Coronary artery (tissue), 2 donors: ENCODE results near the gene SARS2.
"Not testable (repeated sequence)": the region's sequence is repeated elsewhere in the genome, so short reads cannot be mapped to it uniquely, and the experiment has no call there.

Experiments
- DNase-seq: peaks from one replicate; pipeline ENCODE4 v3.0.0-alpha.2; 2017; ENCODE audit warnings: low spot score
- H3K27ac ChIP-seq, 2 donors: fragments of 200-600 bp; sonication (generic); one replicate each; pipeline ENCODE4 v1.5.1; 2016 to 2019
- H3K4me3 ChIP-seq: fragments of 200-600 bp; sonication (generic); 2 replicates; pipeline ENCODE4 v1.5.1; 2016; ENCODE audit warnings: mild to moderate bottlenecking, moderate library complexity
- CTCF ChIP-seq: fragments of 200-600 bp; sonication (generic); IDR thresholded peaks from one replicate; pipeline ENCODE4 v1.5.1; 2019; ENCODE audit warnings: antibody characterized with exemption

The SARS2 gene

GRCh38 chr19:38879400-38879751 lies 51.2 kb downstream of the SARS2 start:
- no peak for DNase-seq
- H3K27ac ChIP-seq = no peak overlapping the region
- no peak overlapping the region for H3K4me3 ChIP-seq
- no peak for TF ChIP-seq CTCF

- H3K4me3 ChIP-seq = no peak overlapping the region
- no peak for TF ChIP-seq CTCF
- DNase-seq = no peak
- H3K27ac ChIP-seq = peak overlapping the region in 1 of 2 donors; percentile 49
Measured at GRCh38 chr19:38878575-38879399, 51.8 kb downstream of the SARS2 start.

DNA sequence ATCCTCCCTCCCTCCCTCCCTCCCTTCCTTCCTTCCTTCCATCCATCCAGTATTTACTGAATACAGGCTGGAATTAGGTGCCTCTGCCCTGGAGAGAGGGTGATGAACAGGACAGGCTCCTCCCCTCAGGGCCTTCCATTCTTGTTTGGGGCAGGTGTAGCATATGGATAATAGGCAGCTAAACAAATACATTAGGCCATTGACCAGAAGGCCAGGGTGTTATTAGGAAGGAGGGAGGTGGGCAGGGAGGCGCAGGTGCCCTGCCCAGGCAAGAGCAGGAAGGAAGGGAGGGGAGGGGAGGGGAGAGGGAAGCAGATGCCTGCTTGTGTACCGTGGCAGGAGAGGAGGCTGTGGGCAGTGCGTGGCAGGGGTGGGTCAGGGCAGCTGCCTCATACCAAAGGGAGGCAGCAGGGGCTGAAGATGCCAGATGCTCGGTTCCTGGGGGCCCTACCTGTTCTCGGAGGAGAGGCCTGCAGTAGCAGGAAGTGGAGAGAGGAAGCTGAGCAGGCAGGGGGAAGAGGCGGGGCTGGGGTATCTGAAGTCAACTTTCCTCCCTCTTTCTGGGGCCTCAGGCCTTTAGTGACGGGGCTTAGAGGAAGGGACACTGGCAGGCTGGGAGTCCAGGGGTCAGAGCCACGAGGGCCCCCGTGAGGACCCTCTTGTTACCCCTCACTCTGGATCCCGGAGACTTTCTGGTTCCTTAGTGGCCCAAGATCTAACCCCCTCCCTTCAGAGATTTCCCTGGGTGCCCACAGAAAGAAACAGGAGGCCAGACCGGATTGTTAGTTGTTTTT lies 52.6 kb downstream of the SARS2 start, which contains the start of gene RINL:
Gene RINL (minus strand): TSS at position 495 of the 794 bp plus-strand sequence. CDS start 1,533 bp downstream, outside the sequence.
- TF ChIP-seq CTCF = no peak

DNA sequence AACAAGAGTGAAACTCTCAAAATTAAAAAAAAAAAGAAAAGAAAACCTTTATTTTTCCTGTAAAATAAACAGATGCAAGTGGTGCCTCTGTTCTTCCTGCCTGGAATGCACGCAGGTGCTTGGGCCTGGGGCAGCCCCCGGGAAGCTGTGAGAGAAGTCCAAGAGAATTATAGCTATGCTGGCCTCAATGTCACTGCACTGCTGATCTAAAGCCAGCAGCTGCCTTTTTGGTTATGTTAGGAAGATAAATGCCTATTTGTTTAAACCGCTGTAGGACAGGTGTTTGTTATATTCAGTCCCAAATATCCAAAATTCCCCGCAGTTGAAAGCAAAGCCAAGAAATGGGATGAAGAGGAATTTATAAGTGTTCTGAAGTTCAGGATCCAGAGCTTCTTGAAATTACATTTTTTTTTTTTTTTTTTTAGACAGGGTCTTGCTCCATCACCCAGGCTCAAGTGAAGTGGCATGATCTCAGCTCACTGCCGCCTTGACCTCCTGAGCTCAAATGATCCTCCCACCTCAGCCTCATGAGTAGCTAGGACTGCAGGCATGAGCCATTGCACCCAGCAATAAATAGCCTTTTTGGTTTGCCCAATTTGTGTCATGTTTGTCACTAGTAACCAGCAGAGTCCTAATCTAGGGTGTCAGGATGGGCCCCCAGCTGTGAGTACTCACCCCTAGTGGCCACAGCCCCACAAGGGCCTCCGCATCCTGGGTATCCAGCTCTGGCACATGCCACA lies 54.7 kb downstream of the SARS2 start:
- Histone ChIP-seq H3K27ac (no peak overlapping the region), H3K4me3 (no peak overlapping the region)
- DNase-seq = no peak
- no peak for TF ChIP-seq CTCF

More for the DNA sequence above, 52.6 kb downstream of the SARS2 start, which contains the start of gene RINL:
- H3K27ac ChIP-seq = peak within 1 kb of the TSS in 1 of 2 donors; percentile 49
- H3K4me3 ChIP-seq = peak within 1 kb of the TSS; percentile 38
- no peak for DNase-seq

DNA sequence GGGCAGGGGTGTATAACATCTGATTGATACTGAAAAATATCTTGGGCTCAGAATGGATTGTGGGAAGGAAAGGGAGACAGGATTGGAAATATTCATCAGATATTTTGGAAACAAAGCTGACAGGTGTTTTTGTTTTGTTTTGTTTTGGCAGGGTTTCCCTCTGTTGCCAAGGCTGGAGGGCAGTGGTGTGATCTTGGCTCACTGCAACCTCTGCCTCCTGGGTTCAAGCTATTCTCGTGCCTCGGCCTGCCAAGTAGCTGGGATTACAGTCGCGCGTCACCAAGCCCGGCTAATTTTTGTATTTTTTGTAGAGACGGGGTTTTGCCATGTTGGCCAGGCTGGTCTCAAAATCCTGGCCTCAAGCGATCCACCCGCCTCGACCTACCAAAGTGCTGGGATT lies 57.2 kb downstream of the SARS2 start:
- H3K27ac ChIP-seq, H3K4me3 ChIP-seq, DNase-seq: not testable (repeated sequence)

DNA sequence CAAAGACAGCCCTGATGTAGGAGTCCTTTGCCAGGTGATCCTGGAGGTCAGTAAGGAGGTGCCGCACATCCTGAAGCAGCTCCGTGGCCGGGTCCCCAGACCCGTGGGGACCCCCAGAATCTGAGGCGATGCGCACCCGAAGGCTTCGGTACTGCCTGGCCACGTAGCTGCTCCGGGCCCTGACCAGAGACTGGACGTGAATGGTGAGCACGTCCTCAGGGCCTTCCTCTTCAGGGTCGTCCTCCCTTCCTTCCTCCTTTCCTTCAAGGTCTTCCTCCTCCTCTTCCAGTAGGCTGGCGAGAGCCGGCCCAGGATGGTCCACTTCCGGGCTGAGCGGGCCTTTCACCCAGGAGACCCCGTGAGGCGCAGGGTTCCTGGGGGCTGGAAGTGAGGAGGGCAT lies 60.0 kb downstream of the SARS2 start:
- no peak overlapping the region for H3K4me3 ChIP-seq
- no peak overlapping the region for H3K27ac ChIP-seq
- DNase-seq = no peak
- no peak for TF ChIP-seq CTCF
